ENCODE measurements around the gene SYNGR4.

- TF ChIP-seq POLR2A (IDR thresholded peaks at IDR 0.05) (no peak), CTCF (IDR thresholded peaks at IDR 0.05) (no peak), POLR2AphosphoS5 (IDR thresholded peaks at IDR 0.05; ENCODE audit: insufficient read depth in 1 of 2, low read depth in 1 of 2) (no peak)
These were observed 30.4 kb downstream of the SYNGR4 start for GRCh38 chr19:48394331-48395169.
